HG03139 (cell line): Measurements from ENCODE around the gene CMTM5.

Experiments
- ATAC-seq: cut with Tn5 transposase; IDR thresholded peaks from one replicate; pipeline ENCODE4 v1.9.1; 2021; ENCODE audit not compliant: unreplicated experiment

Gene CMTM5

GRCh38 chr14:23376482-23377197, at the start of gene CMTM5:
Gene CMTM5, plus strand, starts transcription at chr14:23377046. Its CDS starts 206 bp downstream, at chr14:23377252.
- ATAC-seq = no peak

GRCh38 chr14:23327947-23328744, 48.7 kb upstream of the CMTM5 start:
- ATAC-seq = no peak

GRCh38 chr14:23335623-23336022, 41.2 kb upstream of the CMTM5 start:
- no peak for ATAC-seq

- ATAC-seq = no peak
These were observed 37.2 kb upstream of the CMTM5 start for GRCh38 chr14:23339506-23340268.

- no peak for ATAC-seq
These were observed 32.4 kb upstream of the CMTM5 start for GRCh38 chr14:23344481-23344880.

- no peak for ATAC-seq
These were observed 30.7 kb upstream of the CMTM5 start for GRCh38 chr14:23345987-23346692.

- no peak for ATAC-seq
These were observed 30.0 kb upstream of the CMTM5 start for GRCh38 chr14:23346693-23347405.

GRCh38 chr14:23347406-23348296, 29.2 kb upstream of the CMTM5 start:
- no peak for ATAC-seq

GRCh38 chr14:23348297-23348655, 28.6 kb upstream of the CMTM5 start:
- ATAC-seq = no peak

GRCh38 chr14:23349156-23349845, 27.5 kb upstream of the CMTM5 start:
- no peak for ATAC-seq

- no peak for ATAC-seq
These were observed 25.0 kb upstream of the CMTM5 start for GRCh38 chr14:23351681-23352505.

- no peak for ATAC-seq
These were observed 24.1 kb upstream of the CMTM5 start, which contains the start of gene SLC22A17 for GRCh38 chr14:23352506-23353432. Gene SLC22A17, minus strand, starts transcription at chr14:23352887.

GRCh38 chr14:23353433-23353780, 23.4 kb upstream of the CMTM5 start:
- ATAC-seq = no peak

- no peak for ATAC-seq
These were observed 21.9 kb upstream of the CMTM5 start for GRCh38 chr14:23354990-23355389.

GRCh38 chr14:23355871-23356435, 20.9 kb upstream of the CMTM5 start:
- ATAC-seq = no peak

GRCh38 chr14:23356662-23357061, 20.2 kb upstream of the CMTM5 start:
- no peak for ATAC-seq

- ATAC-seq = no peak
These were observed 19.6 kb upstream of the CMTM5 start for GRCh38 chr14:23357261-23357660.
